SU-DHL-6 (cell line): Measurements from ENCODE around the gene YY1.

ENCODE experiments used
- EZH2phosphoT487 ChIP-seq: fragments of 200-600 bp; sonication (generic), shearing (Covaris generic); conservative IDR thresholded peaks from 2 replicates; pipeline ENCODE4 v1.6.1; 2018; ENCODE audit warnings: mild to moderate bottlenecking, antibody characterized with exemption, low read length, moderate library complexity, mixed read lengths
- TF ChIP-seq, protein P1 (sequence below): fragments of 200-600 bp; sonication (generic); IDR thresholded peaks from one replicate; pipeline ENCODE4 v1.5.1; 2017; ENCODE audit warnings: antibody characterized with exemption, mild to moderate bottlenecking, low read length, moderate library complexity; ENCODE audit not compliant: insufficient read depth, poor library complexity, severe bottlenecking

DNA sequence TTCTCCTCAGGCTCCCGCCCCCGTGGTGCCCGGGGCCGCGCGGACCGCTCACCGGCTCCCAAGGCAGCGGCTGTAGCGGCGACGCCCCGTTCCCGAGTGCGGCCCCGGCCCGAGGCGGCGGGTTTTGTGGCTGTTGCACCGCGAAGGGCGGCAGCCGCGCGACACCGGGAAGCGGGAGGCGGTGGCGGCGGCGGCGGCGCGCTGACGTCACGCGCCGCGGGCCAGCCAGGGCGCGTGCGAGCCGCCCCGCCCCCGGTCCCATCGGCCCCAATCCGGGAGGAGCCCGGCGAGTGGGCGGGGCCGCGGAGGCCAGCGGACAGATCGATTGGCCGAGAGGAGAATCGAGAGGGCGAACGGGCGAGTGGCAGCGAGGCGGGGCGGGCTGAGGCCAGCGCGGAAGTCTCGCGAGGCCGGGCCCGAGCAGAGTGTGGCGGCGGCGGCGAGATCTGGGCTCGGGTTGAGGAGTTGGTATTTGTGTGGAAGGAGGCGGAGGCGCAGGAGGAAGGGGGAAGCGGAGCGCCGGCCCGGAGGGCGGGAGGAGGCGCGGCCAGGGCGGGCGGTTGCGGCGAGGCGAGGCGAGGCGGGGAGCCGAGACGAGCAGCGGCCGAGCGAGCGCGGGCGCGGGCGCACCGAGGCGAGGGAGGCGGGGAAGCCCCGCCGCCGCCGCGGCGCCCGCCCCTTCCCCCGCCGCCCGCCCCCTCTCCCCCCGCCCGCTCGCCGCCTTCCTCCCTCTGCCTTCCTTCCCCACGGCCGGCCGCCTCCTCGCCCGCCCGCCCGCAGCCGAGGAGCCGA lies at the start of gene YY1:
- TF ChIP-seq, protein P1, sequence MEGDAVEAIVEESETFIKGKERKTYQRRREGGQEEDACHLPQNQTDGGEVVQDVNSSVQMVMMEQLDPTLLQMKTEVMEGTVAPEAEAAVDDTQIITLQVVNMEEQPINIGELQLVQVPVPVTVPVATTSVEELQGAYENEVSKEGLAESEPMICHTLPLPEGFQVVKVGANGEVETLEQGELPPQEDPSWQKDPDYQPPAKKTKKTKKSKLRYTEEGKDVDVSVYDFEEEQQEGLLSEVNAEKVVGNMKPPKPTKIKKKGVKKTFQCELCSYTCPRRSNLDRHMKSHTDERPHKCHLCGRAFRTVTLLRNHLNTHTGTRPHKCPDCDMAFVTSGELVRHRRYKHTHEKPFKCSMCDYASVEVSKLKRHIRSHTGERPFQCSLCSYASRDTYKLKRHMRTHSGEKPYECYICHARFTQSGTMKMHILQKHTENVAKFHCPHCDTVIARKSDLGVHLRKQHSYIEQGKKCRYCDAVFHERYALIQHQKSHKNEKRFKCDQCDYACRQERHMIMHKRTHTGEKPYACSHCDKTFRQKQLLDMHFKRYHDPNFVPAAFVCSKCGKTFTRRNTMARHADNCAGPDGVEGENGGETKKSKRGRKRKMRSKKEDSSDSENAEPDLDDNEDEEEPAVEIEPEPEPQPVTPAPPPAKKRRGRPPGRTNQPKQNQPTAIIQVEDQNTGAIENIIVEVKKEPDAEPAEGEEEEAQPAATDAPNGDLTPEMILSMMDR = no peak
- TF ChIP-seq EZH2phosphoT487 = no peak
